ENCODE measurements around the gene EXOC6B. TPM values are rescaled to one million over a fixed set of nuclear protein-coding genes. Genes with fewer than 3 reads are reported as not detected.

EXOC6B gene
- total RNA-seq, 1 experiment from 2014 or later: 40.1 TPM

GRCh38 chr2:72362733-72363132 lies 463.1 kb downstream of the EXOC6B start:
- H3K4ac ChIP-seq (ENCODE audit: low read depth, low read length): no peak overlapping the region
- no peak overlapping the region for H4K5ac ChIP-seq (ENCODE audit: insufficient read length, low read depth, low read length)
- H3K4me1 Mint-ChIP-seq: peaks cover 4 to 7% of the 10 kb centered on the region in 2 experiments
- H3K36me3 Mint-ChIP-seq (ENCODE audit: insufficient read depth in 1 of 3, low read depth in 3 of 3): no peaks in the 10 kb centered on the region; a peak in 2 of 7 replicates
- H2BK12ac ChIP-seq (ENCODE audit: insufficient read length, low read depth, low read length): no peak overlapping the region
- no peak overlapping the region for H3K27ac ChIP-seq (ENCODE audit: insufficient read length, low read depth, low read length)
- no peak for DNase-seq
- H3K4me2 ChIP-seq (ENCODE audit: insufficient read depth, insufficient read length, low read length): no peak overlapping the region
- no peak overlapping the region for H3T11ph ChIP-seq (ENCODE audit: low read length)
- H3K23ac ChIP-seq (ENCODE audit: insufficient read length, low read depth, low read length): no peak overlapping the region
- no peaks in the 10 kb centered on the region for H4K20me1 ChIP-seq (ENCODE audit: control insufficient read depth, insufficient read depth, insufficient read length)
- H2BK20ac ChIP-seq (ENCODE audit: low read depth, low read length, poor library complexity, severe bottlenecking): no peak overlapping the region
- no peaks in the 10 kb centered on the region for H3K9me3 ChIP-seq (ENCODE audit: control insufficient read depth, low read depth, low read length)
- H3K56ac ChIP-seq (ENCODE audit: insufficient read length, low read depth, low read length): no peak overlapping the region
- H3K4me3 Mint-ChIP-seq: no peak overlapping the region
- no peak overlapping the region for H4K91ac ChIP-seq (ENCODE audit: insufficient read length, low read depth, low read length)
- peaks cover 4% of the 10 kb centered on the region; the same call in 1 of the 2 replicates for H3K4me1 ChIP-seq (ENCODE audit: insufficient read depth, low read length)
- TF ChIP-seq CTCF (conservative IDR thresholded peaks at IDR 0.05): no peak
- no peaks in the 10 kb centered on the region for H3K79me2 ChIP-seq (ENCODE audit: insufficient read depth, low read length)
- no peaks in the 10 kb centered on the region for H3K79me1 ChIP-seq (ENCODE audit: insufficient read depth, low read depth, low read length, poor library complexity, severe bottlenecking)
- H3K27me3 Mint-ChIP-seq (ENCODE audit: low read depth): no peaks in the 10 kb centered on the region
- no peak overlapping the region for H3K9ac ChIP-seq (ENCODE audit: extremely low read depth, insufficient read length, low read length)
- H3K18ac ChIP-seq (ENCODE audit: insufficient read length, low read depth, low read length): no peak overlapping the region
- H3K27me3 ChIP-seq (ENCODE audit: insufficient read depth, low read length): no peaks in the 10 kb centered on the region
- no peak overlapping the region for H2AK5ac ChIP-seq (ENCODE audit: insufficient read length, low read length)
- no peak overlapping the region for H2BK120ac ChIP-seq (ENCODE audit: low read depth, low read length, poor library complexity, severe bottlenecking)
- H3K23me2 ChIP-seq (ENCODE audit: insufficient read length, low read depth, low read length, poor library complexity, severe bottlenecking): no peaks in the 10 kb centered on the region
- no peak overlapping the region for H2AFZ ChIP-seq (ENCODE audit: low read length)
- no peak overlapping the region for H3K27ac Mint-ChIP-seq
- H4K8ac ChIP-seq (replicated peaks; ENCODE audit: insufficient read length, low read depth, low read length): no peak overlapping the region
- no peak overlapping the region for H2BK15ac ChIP-seq (ENCODE audit: low read depth, low read length)
- no peak overlapping the region for H2BK5ac ChIP-seq (ENCODE audit: insufficient read length, low read length)
- no peaks in the 10 kb centered on the region for H3K9me3 Mint-ChIP-seq
- H3K14ac ChIP-seq (ENCODE audit: insufficient read depth, low read length): no peak overlapping the region
